ENCODE measurements around the gene SPTSSA. TPM values are rescaled to one million over a fixed set of nuclear protein-coding genes. Genes with fewer than 3 reads are reported as not detected.

Gene SPTSSA
- total RNA-seq, 4 donors from 2014 or later: 10.7 to 22.7 (median 16.5) TPM

GRCh38 chr14:34475163-34475562 is 13.1 kb upstream of the SPTSSA start:
- no peak for DNase-seq (ENCODE audit: low spot score in 2 of 2)
- TF ChIP-seq, protein P1, sequence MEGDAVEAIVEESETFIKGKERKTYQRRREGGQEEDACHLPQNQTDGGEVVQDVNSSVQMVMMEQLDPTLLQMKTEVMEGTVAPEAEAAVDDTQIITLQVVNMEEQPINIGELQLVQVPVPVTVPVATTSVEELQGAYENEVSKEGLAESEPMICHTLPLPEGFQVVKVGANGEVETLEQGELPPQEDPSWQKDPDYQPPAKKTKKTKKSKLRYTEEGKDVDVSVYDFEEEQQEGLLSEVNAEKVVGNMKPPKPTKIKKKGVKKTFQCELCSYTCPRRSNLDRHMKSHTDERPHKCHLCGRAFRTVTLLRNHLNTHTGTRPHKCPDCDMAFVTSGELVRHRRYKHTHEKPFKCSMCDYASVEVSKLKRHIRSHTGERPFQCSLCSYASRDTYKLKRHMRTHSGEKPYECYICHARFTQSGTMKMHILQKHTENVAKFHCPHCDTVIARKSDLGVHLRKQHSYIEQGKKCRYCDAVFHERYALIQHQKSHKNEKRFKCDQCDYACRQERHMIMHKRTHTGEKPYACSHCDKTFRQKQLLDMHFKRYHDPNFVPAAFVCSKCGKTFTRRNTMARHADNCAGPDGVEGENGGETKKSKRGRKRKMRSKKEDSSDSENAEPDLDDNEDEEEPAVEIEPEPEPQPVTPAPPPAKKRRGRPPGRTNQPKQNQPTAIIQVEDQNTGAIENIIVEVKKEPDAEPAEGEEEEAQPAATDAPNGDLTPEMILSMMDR (IDR thresholded peaks at IDR 0.05): no peak
- no peak for TF ChIP-seq POLR2A (IDR thresholded peaks at IDR 0.05)
- 70 to 94% methylated on average over 4 to 6 of the region's 6 CpGs for WGBS, 2 donors
- intact Hi-C loops (cut with DNase I; ENCODE audit: low total_unique reads): no loop called here
- H3K4me3 ChIP-seq (ENCODE audit: low read depth, poor library complexity, severe bottlenecking): no peak overlapping the region

DNA sequence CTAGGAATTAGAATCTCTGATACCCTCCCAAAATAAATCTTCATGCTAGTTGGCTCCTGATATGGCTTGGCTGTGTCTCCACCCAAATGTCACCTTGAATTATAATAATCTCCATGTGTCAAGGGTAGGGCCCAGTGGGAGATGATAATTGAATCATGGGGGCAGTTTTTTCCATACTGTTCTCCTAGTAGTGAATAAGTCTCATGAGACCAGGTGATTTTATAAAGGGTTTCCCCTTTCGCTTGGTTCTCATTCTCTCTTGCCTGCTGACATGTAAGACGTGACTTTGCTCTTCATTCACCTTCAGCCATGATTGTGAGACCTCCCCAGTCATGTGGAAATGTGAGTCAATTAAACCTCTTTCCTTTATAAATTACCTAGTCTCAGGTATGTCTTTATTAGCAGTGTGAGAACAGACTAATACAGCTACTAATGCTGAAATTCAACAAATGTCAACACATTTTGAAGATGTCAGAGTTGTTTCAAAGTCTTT is 12.2 kb upstream of the SPTSSA start:
- no peak for DNase-seq (ENCODE audit: low spot score in 2 of 2)
- no peak for TF ChIP-seq POLR2A (IDR thresholded peaks at IDR 0.05)
- TF ChIP-seq, protein P1 (IDR thresholded peaks at IDR 0.05): no peak
- intact Hi-C loops (cut with DNase I; ENCODE audit: low total_unique reads): no loop called here
- no peak overlapping the region for H3K4me3 ChIP-seq (ENCODE audit: low read depth, poor library complexity, severe bottlenecking)
- WGBS, 2 donors: 87 to 88% methylated on average over 2 of the region's 2 CpGs

DNA sequence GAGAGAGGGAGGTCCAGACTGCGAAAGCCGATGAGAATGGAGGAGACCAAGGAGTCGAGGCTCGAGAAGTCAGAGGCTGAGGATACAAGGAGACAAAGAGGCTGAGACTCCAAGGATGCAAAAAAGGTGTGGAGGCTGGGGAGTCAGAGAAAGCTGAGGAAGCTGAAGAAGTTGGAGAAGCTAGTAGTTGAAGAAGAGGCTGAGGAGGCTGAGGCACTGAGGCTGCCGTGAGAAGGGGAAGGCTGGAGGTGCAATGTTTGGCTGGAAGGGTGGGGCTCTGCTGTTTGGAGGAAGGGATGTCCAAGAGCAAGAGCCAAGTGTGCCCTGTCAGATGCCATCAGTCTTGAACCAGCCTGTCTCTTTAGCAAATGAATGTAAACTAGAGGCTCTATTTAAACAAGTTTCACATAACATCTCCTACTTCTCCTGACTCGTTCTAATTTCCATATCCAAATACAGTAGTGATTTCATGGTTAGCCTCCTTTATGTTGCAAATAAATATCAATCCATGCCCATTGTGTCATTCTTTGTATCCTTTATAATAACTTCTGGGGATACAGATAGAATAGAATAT is 10.8 kb upstream of the SPTSSA start:
- TF ChIP-seq POLR2A (IDR thresholded peaks at IDR 0.05): no peak
- TF ChIP-seq, protein P1 (IDR thresholded peaks at IDR 0.05): no peak
- no peak overlapping the region for H3K4me3 ChIP-seq (ENCODE audit: low read depth, poor library complexity, severe bottlenecking)
- DNase-seq (ENCODE audit: low spot score in 2 of 2): no peak
- intact Hi-C loops (cut with DNase I; ENCODE audit: low total_unique reads): no loop called here
- WGBS, 2 donors: 79 to 85% methylated on average over 6 of the region's 6 CpGs

GRCh38 chr14:34470319-34470718 is 8.3 kb upstream of the SPTSSA start:
- intact Hi-C loops (cut with DNase I; ENCODE audit: low total_unique reads): no loop called here
- no peak for TF ChIP-seq POLR2A (IDR thresholded peaks at IDR 0.05)
- TF ChIP-seq, protein P1 (IDR thresholded peaks at IDR 0.05): no peak
- no peak for DNase-seq (ENCODE audit: low spot score in 2 of 2)
- H3K4me3 ChIP-seq (ENCODE audit: low read depth, poor library complexity, severe bottlenecking): no peak overlapping the region

DNA sequence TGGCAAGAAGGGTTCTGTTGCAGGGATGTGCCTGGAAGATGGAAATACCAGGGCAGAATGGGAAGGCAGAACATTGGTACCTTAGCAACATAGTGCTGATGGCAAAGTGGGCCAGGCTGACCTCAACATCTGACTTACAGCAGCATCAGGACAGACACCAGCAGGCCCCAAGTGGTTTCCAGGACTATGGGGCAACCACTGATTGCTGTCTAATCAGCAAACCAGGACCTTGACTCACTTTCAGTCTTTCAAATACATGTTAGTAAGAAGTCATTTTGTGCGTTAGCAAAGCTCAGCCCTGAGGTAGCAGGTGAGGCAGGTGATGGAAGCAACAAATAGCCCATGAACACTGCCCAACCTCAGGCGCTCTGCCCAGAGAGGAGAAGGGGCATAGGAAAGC is 4.7 kb upstream of the SPTSSA start:
- 100% methylated on average over 2 of the region's 2 CpGs for whole genome bisulfite sequencing, 2 donors
- intact Hi-C loops (cut with DNase I; ENCODE audit: low total_unique reads): no loop called here
- TF ChIP-seq, protein P1 (IDR thresholded peaks at IDR 0.05): no peak
- TF ChIP-seq POLR2A (IDR thresholded peaks at IDR 0.05): no peak
- no peak for DNase-seq (ENCODE audit: low spot score in 2 of 2)
- H3K4me3 ChIP-seq (ENCODE audit: low read depth, poor library complexity, severe bottlenecking): no peak overlapping the region
